Measurements from ENCODE around the gene CDH24.

DNA sequence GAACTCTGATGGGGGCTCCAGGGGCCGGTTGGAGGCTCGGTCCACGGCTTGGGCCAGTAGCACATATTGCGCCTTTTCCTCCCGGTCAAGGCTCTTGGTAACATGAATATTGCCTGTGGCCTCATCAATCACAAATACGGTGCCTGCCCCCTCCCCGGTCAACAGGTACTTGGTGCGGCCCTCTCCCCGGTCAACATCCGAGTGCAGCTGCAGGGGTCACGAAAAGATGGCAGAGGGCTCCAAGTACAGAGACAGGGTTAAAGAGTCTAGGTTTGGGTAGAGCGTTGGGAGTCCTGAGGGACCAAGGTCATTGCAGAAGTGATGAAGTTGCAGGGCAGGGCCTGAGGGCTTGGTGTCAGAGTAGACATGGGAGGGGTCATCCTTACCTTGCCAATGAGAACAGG is 2.2 kb downstream of the CDH24 start:
- TF ChIP-seq SPI1 (IDR thresholded peaks at IDR 0.05; ENCODE audit: borderline replicate concordance, low read depth) (no peak), POLR2AphosphoS5 (IDR thresholded peaks at IDR 0.05; ENCODE audit: low read depth) (no peak), GABPA (IDR thresholded peaks at IDR 0.05; ENCODE audit: low read depth) (no peak)
- TF ChIP-seq, protein P1, sequence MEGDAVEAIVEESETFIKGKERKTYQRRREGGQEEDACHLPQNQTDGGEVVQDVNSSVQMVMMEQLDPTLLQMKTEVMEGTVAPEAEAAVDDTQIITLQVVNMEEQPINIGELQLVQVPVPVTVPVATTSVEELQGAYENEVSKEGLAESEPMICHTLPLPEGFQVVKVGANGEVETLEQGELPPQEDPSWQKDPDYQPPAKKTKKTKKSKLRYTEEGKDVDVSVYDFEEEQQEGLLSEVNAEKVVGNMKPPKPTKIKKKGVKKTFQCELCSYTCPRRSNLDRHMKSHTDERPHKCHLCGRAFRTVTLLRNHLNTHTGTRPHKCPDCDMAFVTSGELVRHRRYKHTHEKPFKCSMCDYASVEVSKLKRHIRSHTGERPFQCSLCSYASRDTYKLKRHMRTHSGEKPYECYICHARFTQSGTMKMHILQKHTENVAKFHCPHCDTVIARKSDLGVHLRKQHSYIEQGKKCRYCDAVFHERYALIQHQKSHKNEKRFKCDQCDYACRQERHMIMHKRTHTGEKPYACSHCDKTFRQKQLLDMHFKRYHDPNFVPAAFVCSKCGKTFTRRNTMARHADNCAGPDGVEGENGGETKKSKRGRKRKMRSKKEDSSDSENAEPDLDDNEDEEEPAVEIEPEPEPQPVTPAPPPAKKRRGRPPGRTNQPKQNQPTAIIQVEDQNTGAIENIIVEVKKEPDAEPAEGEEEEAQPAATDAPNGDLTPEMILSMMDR (IDR thresholded peaks at IDR 0.05; ENCODE audit: insufficient read depth, low read length), result no peak
- TF ChIP-seq, protein P2, sequence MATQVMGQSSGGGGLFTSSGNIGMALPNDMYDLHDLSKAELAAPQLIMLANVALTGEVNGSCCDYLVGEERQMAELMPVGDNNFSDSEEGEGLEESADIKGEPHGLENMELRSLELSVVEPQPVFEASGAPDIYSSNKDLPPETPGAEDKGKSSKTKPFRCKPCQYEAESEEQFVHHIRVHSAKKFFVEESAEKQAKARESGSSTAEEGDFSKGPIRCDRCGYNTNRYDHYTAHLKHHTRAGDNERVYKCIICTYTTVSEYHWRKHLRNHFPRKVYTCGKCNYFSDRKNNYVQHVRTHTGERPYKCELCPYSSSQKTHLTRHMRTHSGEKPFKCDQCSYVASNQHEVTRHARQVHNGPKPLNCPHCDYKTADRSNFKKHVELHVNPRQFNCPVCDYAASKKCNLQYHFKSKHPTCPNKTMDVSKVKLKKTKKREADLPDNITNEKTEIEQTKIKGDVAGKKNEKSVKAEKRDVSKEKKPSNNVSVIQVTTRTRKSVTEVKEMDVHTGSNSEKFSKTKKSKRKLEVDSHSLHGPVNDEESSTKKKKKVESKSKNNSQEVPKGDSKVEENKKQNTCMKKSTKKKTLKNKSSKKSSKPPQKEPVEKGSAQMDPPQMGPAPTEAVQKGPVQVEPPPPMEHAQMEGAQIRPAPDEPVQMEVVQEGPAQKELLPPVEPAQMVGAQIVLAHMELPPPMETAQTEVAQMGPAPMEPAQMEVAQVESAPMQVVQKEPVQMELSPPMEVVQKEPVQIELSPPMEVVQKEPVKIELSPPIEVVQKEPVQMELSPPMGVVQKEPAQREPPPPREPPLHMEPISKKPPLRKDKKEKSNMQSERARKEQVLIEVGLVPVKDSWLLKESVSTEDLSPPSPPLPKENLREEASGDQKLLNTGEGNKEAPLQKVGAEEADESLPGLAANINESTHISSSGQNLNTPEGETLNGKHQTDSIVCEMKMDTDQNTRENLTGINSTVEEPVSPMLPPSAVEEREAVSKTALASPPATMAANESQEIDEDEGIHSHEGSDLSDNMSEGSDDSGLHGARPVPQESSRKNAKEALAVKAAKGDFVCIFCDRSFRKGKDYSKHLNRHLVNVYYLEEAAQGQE (IDR thresholded peaks at IDR 0.05; ENCODE audit: insufficient replicate concordance, low read depth), result no peak

Data from HL-60 (cell line).